ENCODE data around the gene KLK4.

DNA sequence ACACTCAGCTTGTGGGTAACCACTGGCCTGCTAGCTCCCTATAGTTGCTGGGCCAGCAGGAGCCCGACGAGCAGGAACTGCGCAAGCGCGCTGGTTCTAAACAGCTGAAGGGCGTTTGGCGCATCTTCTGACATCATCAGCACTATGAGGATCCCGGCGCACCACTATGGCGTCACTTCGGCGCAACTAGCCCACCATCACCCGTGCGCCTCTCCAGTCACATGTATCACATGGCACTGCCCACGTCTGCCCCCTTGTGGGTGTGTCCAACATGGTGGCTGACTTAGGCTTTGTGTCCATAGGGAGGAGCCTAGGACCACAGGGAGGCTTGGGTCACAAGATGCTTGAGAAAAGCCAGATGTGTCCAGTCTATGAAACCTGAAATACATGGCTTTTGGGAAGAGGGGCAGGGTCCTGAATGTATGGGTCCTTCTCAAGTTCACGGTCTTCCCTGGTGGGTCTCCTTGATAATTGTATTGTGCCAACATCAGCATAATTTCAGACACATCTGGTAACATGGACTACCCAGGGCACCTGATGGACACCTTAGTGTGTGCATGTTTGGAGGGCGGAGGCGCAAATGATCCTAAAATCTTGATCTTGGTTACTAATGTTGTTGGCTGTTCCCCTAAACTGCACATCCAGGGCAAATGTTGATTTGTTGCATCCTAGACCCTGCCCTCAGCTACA, 18.0 kb downstream of the KLK4 start:
- TF ChIP-seq, protein P1, sequence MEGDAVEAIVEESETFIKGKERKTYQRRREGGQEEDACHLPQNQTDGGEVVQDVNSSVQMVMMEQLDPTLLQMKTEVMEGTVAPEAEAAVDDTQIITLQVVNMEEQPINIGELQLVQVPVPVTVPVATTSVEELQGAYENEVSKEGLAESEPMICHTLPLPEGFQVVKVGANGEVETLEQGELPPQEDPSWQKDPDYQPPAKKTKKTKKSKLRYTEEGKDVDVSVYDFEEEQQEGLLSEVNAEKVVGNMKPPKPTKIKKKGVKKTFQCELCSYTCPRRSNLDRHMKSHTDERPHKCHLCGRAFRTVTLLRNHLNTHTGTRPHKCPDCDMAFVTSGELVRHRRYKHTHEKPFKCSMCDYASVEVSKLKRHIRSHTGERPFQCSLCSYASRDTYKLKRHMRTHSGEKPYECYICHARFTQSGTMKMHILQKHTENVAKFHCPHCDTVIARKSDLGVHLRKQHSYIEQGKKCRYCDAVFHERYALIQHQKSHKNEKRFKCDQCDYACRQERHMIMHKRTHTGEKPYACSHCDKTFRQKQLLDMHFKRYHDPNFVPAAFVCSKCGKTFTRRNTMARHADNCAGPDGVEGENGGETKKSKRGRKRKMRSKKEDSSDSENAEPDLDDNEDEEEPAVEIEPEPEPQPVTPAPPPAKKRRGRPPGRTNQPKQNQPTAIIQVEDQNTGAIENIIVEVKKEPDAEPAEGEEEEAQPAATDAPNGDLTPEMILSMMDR (conservative IDR thresholded peaks at IDR 0.05; ENCODE audit: low read length) = peak; percentile 34; the same call in 1 of the 2 replicates
- TF ChIP-seq EZH2phosphoT487 (IDR thresholded peaks at IDR 0.05; ENCODE audit: borderline replicate concordance, low read depth, low read length) = no peak
